Measurements from ENCODE around the gene GPR3. TPM values are rescaled to one million over a fixed set of nuclear protein-coding genes. Genes with fewer than 3 reads are reported as not detected.

The GPR3 gene
- total and polyA plus RNA-seq, 2 of the 13 experiments (the other 11 are each of a cell fraction or from before 2014, with no cell fraction given): 1.00 to 2.6 TPM

- peak; percentile 41; the same call in 1 of the 2 replicates for TF ChIP-seq ZFY (CRISPR knock-in tag; IDR thresholded peaks at IDR 0.05)
- no peak for TF ChIP-seq TAF1 (CRISPR knock-in tag; IDR thresholded peaks at IDR 0.05)
- TF ChIP-seq ZNF816 (CRISPR knock-in tag; IDR thresholded peaks at IDR 0.05; ENCODE audit: borderline replicate concordance): no peak
- TF ChIP-seq ZC3H13 (CRISPR knock-in tag; IDR thresholded peaks at IDR 0.05): no peak
- no peak for TF ChIP-seq ZNF879 (CRISPR knock-in tag; IDR thresholded peaks at IDR 0.05)
- no peak for TF ChIP-seq HCFC1 (IDR thresholded peaks at IDR 0.05; ENCODE audit: low read depth, low read length)
- TF ChIP-seq GATAD2A (CRISPR knock-in tag; IDR thresholded peaks at IDR 0.05): no peak
- TF ChIP-seq ZNF724P (CRISPR knock-in tag; IDR thresholded peaks at IDR 0.05; ENCODE audit: borderline replicate concordance): no peak
- TF ChIP-seq, protein P1, sequence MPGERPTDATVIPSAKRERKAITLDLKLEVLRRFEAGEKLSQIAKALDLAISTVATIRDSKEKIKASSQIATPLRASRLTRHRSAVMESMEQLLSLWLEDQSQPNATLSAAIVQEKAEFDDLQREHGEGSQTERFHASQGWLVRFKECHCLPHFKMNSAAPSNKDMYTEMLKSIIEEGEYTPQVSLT (CRISPR knock-in tag; IDR thresholded peaks at IDR 0.05; ENCODE audit: borderline replicate concordance, low read depth): no peak
- TF ChIP-seq THAP11 (CRISPR knock-in tag; IDR thresholded peaks at IDR 0.05): no peak
- TF ChIP-seq, protein P2, sequence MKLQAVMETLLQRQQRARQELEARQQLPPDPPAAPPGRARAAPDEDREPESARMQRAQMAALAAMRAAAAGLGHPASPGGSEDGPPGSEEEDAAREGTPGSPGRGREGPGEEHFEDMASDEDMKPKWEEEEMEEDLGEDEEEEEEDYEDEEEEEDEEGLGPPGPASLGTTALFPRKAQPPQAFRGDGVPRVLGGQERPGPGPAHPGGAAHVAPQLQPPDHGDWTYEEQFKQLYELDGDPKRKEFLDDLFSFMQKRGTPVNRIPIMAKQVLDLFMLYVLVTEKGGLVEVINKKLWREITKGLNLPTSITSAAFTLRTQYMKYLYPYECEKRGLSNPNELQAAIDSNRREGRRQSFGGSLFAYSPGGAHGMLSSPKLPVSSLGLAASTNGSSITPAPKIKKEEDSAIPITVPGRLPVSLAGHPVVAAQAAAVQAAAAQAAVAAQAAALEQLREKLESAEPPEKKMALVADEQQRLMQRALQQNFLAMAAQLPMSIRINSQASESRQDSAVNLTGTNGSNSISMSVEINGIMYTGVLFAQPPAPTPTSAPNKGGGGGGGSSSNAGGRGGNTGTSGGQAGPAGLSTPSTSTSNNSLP (IDR thresholded peaks at IDR 0.05; ENCODE audit: low read depth, low read length): no peak
- 0 out of 2 replicates have a peak, but pooled peaks have one; percentile 9 for TF ChIP-seq ZMYM3 (CRISPR knock-in tag; IDR thresholded peaks at IDR 0.05)
- no peak for TF ChIP-seq ZNF883 (CRISPR knock-in tag; IDR thresholded peaks at IDR 0.05; ENCODE audit: not compliant biosample characterization)
- no peak for TF ChIP-seq ZNF572 (CRISPR knock-in tag; IDR thresholded peaks at IDR 0.05)
- no peak for TF ChIP-seq SIN3B (IDR thresholded peaks at IDR 0.05; ENCODE audit: low read length)
- TF ChIP-seq ZNF280B (CRISPR knock-in tag; IDR thresholded peaks at IDR 0.05; ENCODE audit: borderline replicate concordance): no peak
- TF ChIP-seq ZNF562 (CRISPR knock-in tag; IDR thresholded peaks at IDR 0.05; ENCODE audit: borderline replicate concordance): no peak
- no peak for TF ChIP-seq ZNF639 (CRISPR knock-in tag; conservative IDR thresholded peaks at IDR 0.05)
- TF ChIP-seq, protein P3, sequence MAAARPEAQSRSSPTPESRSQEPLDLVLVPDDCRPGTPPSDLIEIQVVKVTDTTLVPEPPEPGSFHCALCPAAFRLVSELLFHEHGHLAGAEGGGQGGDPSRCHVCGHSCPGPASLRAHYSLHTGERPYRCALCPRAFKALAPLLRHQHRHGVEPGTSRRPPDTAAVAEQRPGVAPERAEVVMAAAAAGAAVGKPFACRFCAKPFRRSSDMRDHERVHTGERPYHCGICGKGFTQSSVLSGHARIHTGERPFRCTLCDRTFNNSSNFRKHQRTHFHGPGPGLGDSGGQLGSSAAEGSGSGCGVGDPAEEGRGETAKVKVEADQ (CRISPR knock-in tag; IDR thresholded peaks at IDR 0.05; ENCODE audit: borderline replicate concordance): no peak
- no peak for TF ChIP-seq SOX5 (CRISPR knock-in tag; IDR thresholded peaks at IDR 0.05; ENCODE audit: borderline replicate concordance)
- TF ChIP-seq ZNF33A (CRISPR knock-in tag; IDR thresholded peaks at IDR 0.05; ENCODE audit: borderline replicate concordance): no peak
- TF ChIP-seq HNRNPLL (IDR thresholded peaks at IDR 0.05; ENCODE audit: low read depth, low read length, poor library complexity, severe bottlenecking): peak; percentile 73
- TF ChIP-seq ZBTB21 (CRISPR knock-in tag; IDR thresholded peaks at IDR 0.05): no peak
- TF ChIP-seq TMF1 (CRISPR knock-in tag; IDR thresholded peaks at IDR 0.05; ENCODE audit: low read depth): no peak
- no peak for TF ChIP-seq ZNF749 (CRISPR knock-in tag; IDR thresholded peaks at IDR 0.05; ENCODE audit: borderline replicate concordance)
- TF ChIP-seq GTF3A (CRISPR knock-in tag; conservative IDR thresholded peaks at IDR 0.05): no peak
Measured at GRCh38 chr1:27357281-27358037, 35.0 kb upstream of the GPR3 start (continued).
